Central memory CD8-positive, alpha-beta T cell (primary cell): ENCODE measurements around the gene TBX6.
A peak's percentile ranks its signal among the peaks of the same experiment; 100 is the strongest.

Experiments used
- ATAC-seq: fragments of 150-1000 bp; cut with Tn5 transposase; replicated peaks from 2 replicates; pipeline ENCODE4 v1.10.0; 2022; ENCODE audit warnings: mild to moderate bottlenecking, moderate FRiP score, moderate number of reproducible peaks; ENCODE audit not compliant: poor library complexity, severe bottlenecking; ENCODE audit errors: extremely low read depth
- DNase-seq, 2 donors: peaks; one replicate each; pipeline ENCODE4 v3.0.0; 2021; ENCODE audit warnings: low spot score in 2 of 2
- H3K27ac Mint-ChIP-seq: one replicate; pipeline ENCODE4 v1.8.0; 2022; ENCODE audit warnings: low read depth, mild to moderate bottlenecking, moderate library complexity, mixed read lengths
- H3K27me3 Mint-ChIP-seq: one replicate; pipeline ENCODE4 v1.8.0; 2022; ENCODE audit warnings: mixed read lengths
- H3K36me3 Mint-ChIP-seq: one replicate; pipeline ENCODE4 v1.8.0; 2022; ENCODE audit warnings: mild to moderate bottlenecking, moderate library complexity, mixed read lengths; ENCODE audit not compliant: insufficient read depth
- H3K4me1 Mint-ChIP-seq: one replicate; pipeline ENCODE4 v1.8.0; 2022; ENCODE audit warnings: mixed read lengths
- H3K4me3 Mint-ChIP-seq: one replicate; pipeline ENCODE4 v1.8.0; 2022; ENCODE audit warnings: mild to moderate bottlenecking, moderate library complexity, mixed read lengths
- H3K9me3 Mint-ChIP-seq: one replicate; pipeline ENCODE4 v1.8.0; 2022; ENCODE audit warnings: mixed read lengths

TBX6 gene

GRCh38 chr16:30065102-30065942 is 26.4 kb downstream of the TBX6 start, which contains the start of gene ALDOA:
Gene ALDOA, plus strand, starts transcription at chr16:30065760. Its CDS starts 1,138 bp downstream, at chr16:30066898.
- H3K27ac Mint-ChIP-seq = peak within 1 kb of the TSS; percentile 98
- H3K9me3 Mint-ChIP-seq = no peaks in the 10 kb centered on the region
- no peaks in the 10 kb centered on the region for H3K27me3 Mint-ChIP-seq
- ATAC-seq = peak; percentile 87
- peak; percentile 86 to 92 for DNase-seq
- H3K4me3 Mint-ChIP-seq = peak within 1 kb of the TSS; percentile 96
- H3K36me3 Mint-ChIP-seq = peaks cover 53% of the 10 kb centered on the region
- H3K4me1 Mint-ChIP-seq = peaks cover 39% of the 10 kb centered on the region

GRCh38 chr16:30064729-30065101 is 27.0 kb downstream of the TBX6 start:
- ATAC-seq (no peak), DNase-seq (no peak)
- no peaks in the 10 kb centered on the region for H3K27me3 Mint-ChIP-seq
- H3K4me3 Mint-ChIP-seq = peak overlapping the region; percentile 96
- H3K27ac Mint-ChIP-seq = peak overlapping the region; percentile 98
- H3K36me3 Mint-ChIP-seq = peaks cover 46% of the 10 kb centered on the region
- no peaks in the 10 kb centered on the region for H3K9me3 Mint-ChIP-seq
- H3K4me1 Mint-ChIP-seq = peaks cover 38% of the 10 kb centered on the region

- Mint-ChIP-seq H3K9me3 (no peaks in the 10 kb centered on the region), H3K36me3 (peaks cover 40% of the 10 kb centered on the region)
- ATAC-seq = no peak
Measured at GRCh38 chr16:30063893-30064728, 27.6 kb downstream of the TBX6 start.

GRCh38 chr16:30063278-30063892 is 28.3 kb downstream of the TBX6 start:
- no peaks in the 10 kb centered on the region for H3K27me3 Mint-ChIP-seq
- no peaks in the 10 kb centered on the region for H3K9me3 Mint-ChIP-seq
- peaks cover 28% of the 10 kb centered on the region for H3K4me1 Mint-ChIP-seq
- peak overlapping the region; percentile 98 for H3K27ac Mint-ChIP-seq
- H3K4me3 Mint-ChIP-seq = peak overlapping the region; percentile 96
- ATAC-seq (no peak), DNase-seq (no peak)
- H3K36me3 Mint-ChIP-seq = peaks cover 35% of the 10 kb centered on the region

More at GRCh38 chr16:30063893-30064728, 27.6 kb downstream of the TBX6 start:
- Mint-ChIP-seq H3K27me3 (no peaks in the 10 kb centered on the region), H3K27ac (peak overlapping the region; percentile 98), H3K4me1 (peaks cover 33% of the 10 kb centered on the region), H3K4me3 (peak overlapping the region; percentile 96)
- peak; percentile 35 to 37 for DNase-seq

GRCh38 chr16:30060836-30061554 is 30.7 kb downstream of the TBX6 start:
- ATAC-seq = no peak
- no peak overlapping the region for H3K27ac Mint-ChIP-seq

GRCh38 chr16:30060346-30060745 is 31.4 kb downstream of the TBX6 start:
- ATAC-seq = no peak
- peaks cover 11% of the 10 kb centered on the region for H3K4me1 Mint-ChIP-seq
- no peaks in the 10 kb centered on the region for H3K27me3 Mint-ChIP-seq
- peaks cover 12% of the 10 kb centered on the region for H3K36me3 Mint-ChIP-seq
- H3K4me3 Mint-ChIP-seq = no peak overlapping the region
- no peaks in the 10 kb centered on the region for H3K9me3 Mint-ChIP-seq
- H3K27ac Mint-ChIP-seq = no peak overlapping the region
- DNase-seq = no peak

More at GRCh38 chr16:30060836-30061554, 30.7 kb downstream of the TBX6 start:
- no peak for DNase-seq
- peaks cover 17% of the 10 kb centered on the region for H3K36me3 Mint-ChIP-seq
- no peak overlapping the region for H3K4me3 Mint-ChIP-seq
- no peaks in the 10 kb centered on the region for H3K9me3 Mint-ChIP-seq
- peaks cover 11% of the 10 kb centered on the region for H3K4me1 Mint-ChIP-seq
- no peaks in the 10 kb centered on the region for H3K27me3 Mint-ChIP-seq

- Mint-ChIP-seq H3K36me3 (peaks cover 13% of the 10 kb centered on the region), H3K27ac (no peak overlapping the region), H3K9me3 (no peaks in the 10 kb centered on the region), H3K27me3 (no peaks in the 10 kb centered on the region), H3K4me3 (peak overlapping the region; percentile 83), H3K4me1 (peaks cover 23% of the 10 kb centered on the region)
- DNase-seq (peak in 1 of 2 donors; percentile 36), ATAC-seq (no peak)
Measured at GRCh38 chr16:30054959-30055553, 36.7 kb downstream of the TBX6 start.

GRCh38 chr16:30054451-30054850 is 37.3 kb downstream of the TBX6 start:
- Mint-ChIP-seq H3K27me3 (no peaks in the 10 kb centered on the region), H3K36me3 (peaks cover 13% of the 10 kb centered on the region), H3K4me1 (peaks cover 23% of the 10 kb centered on the region), H3K9me3 (no peaks in the 10 kb centered on the region), H3K27ac (no peak overlapping the region), H3K4me3 (peak overlapping the region; percentile 83)
- ATAC-seq (no peak), DNase-seq (no peak)

- no peak for DNase-seq
- no peaks in the 10 kb centered on the region for H3K9me3 Mint-ChIP-seq
- peak overlapping the region; percentile 83 for H3K4me3 Mint-ChIP-seq
- ATAC-seq = no peak
- no peaks in the 10 kb centered on the region for H3K27me3 Mint-ChIP-seq
- H3K27ac Mint-ChIP-seq = peak overlapping the region; percentile 90
- H3K36me3 Mint-ChIP-seq = peaks cover 13% of the 10 kb centered on the region
- H3K4me1 Mint-ChIP-seq = peaks cover 23% of the 10 kb centered on the region
Measured at GRCh38 chr16:30053376-30054015, 38.2 kb downstream of the TBX6 start.

GRCh38 chr16:30052671-30053372 is 38.9 kb downstream of the TBX6 start:
- Mint-ChIP-seq H3K27me3 (no peaks in the 10 kb centered on the region), H3K9me3 (no peaks in the 10 kb centered on the region), H3K4me1 (peaks cover 23% of the 10 kb centered on the region), H3K4me3 (peak overlapping the region; percentile 83), H3K36me3 (peaks cover 11% of the 10 kb centered on the region), H3K27ac (peak overlapping the region; percentile 90)
- ATAC-seq (peak; percentile 73), DNase-seq (peak; percentile 71 to 80)

- H3K9me3 Mint-ChIP-seq = no peaks in the 10 kb centered on the region
- H3K27me3 Mint-ChIP-seq = no peaks in the 10 kb centered on the region
- peaks cover 11% of the 10 kb centered on the region for H3K36me3 Mint-ChIP-seq
- no peak overlapping the region for H3K27ac Mint-ChIP-seq
- DNase-seq (no peak), ATAC-seq (no peak)
- peak overlapping the region; percentile 65 for H3K4me3 Mint-ChIP-seq
- peaks cover 23% of the 10 kb centered on the region for H3K4me1 Mint-ChIP-seq
Measured at GRCh38 chr16:30051518-30051917, 40.2 kb downstream of the TBX6 start.
